GM12865 (cell line): Measurements from ENCODE around the gene PPP1R13B.
"Not testable (repeated sequence)": the region's sequence is repeated elsewhere in the genome, so short reads cannot be mapped to it uniquely, and the experiment has no call there.

ENCODE experiments used
- DNase-seq: peaks from one replicate; pipeline ENCODE4 v3.0.0; 2010; ENCODE audit warnings: low read depth
- H3K4me3 ChIP-seq: 2 replicates; pipeline ENCODE4 v1.5.1; 2011; ENCODE audit warnings: mild to moderate bottlenecking, low read depth, low read length, control low read depth
- CTCF ChIP-seq: IDR thresholded peaks from 2 replicates; pipeline ENCODE4 v1.5.1; 2011; ENCODE audit warnings: low read length, control low read depth, low read depth, inconsistent platforms; ENCODE audit not compliant: insufficient read depth; ENCODE audit errors: missing control alignments

Gene PPP1R13B

GRCh38 chr14:103848175-103849077 lies 1.1 kb upstream of the PPP1R13B start:
- no peak for DNase-seq
- no peak for TF ChIP-seq CTCF
- H3K4me3 ChIP-seq = peak overlapping the region; percentile 76

- peak overlapping the region; percentile 80 for H3K4me3 ChIP-seq
- no peak for TF ChIP-seq CTCF
- peak; percentile 48 for DNase-seq
Observed at GRCh38 chr14:103846543-103847450, 578 bp downstream of the PPP1R13B start.

GRCh38 chr14:103846097-103846496 lies 1.3 kb downstream of the PPP1R13B start:
- H3K4me3 ChIP-seq = no peak overlapping the region
- no peak for TF ChIP-seq CTCF
- no peak for DNase-seq

GRCh38 chr14:103845327-103845726 lies 2.0 kb downstream of the PPP1R13B start:
- TF ChIP-seq CTCF = no peak
- no peak for DNase-seq
- H3K4me3 ChIP-seq = no peak overlapping the region

GRCh38 chr14:103841265-103841664 lies 6.1 kb downstream of the PPP1R13B start:
- DNase-seq, H3K4me3 ChIP-seq: not testable (repeated sequence)

- no peak overlapping the region for H3K4me3 ChIP-seq
- no peak for DNase-seq
- TF ChIP-seq CTCF = no peak
Observed at GRCh38 chr14:103840014-103840413, 7.4 kb downstream of the PPP1R13B start.

- DNase-seq = no peak
- no peak overlapping the region for H3K4me3 ChIP-seq
- no peak for TF ChIP-seq CTCF
Observed at GRCh38 chr14:103839579-103839978, 7.8 kb downstream of the PPP1R13B start.
